ENCODE measurements around the gene NEO1.

- TF ChIP-seq CTCF (IDR thresholded peaks at IDR 0.05; ENCODE audit: insufficient read depth, low read depth, low read length) (no peak), EZH2 (IDR thresholded peaks at IDR 0.05; ENCODE audit: insufficient read depth, low read length) (no peak)
Measured at GRCh38 chr15:73318463-73319351, 266.4 kb downstream of the NEO1 start.
